Mucosa of stomach (tissue), 1 donor: ENCODE data around the gene FGF14.
"Not testable (repeated sequence)": the region's sequence is repeated elsewhere in the genome, so short reads cannot be mapped to it uniquely, and the experiment has no call there.

ENCODE experiments used
- H3K27me3 ChIP-seq: one replicate; pipeline ENCODE4 v1.7.0; 2013; ENCODE audit warnings: mild to moderate bottlenecking, low read length; ENCODE audit not compliant: control insufficient read depth, insufficient read depth
- H3K36me3 ChIP-seq: one replicate; pipeline ENCODE4 v1.7.0; 2013; ENCODE audit warnings: low read length; ENCODE audit not compliant: control insufficient read depth, insufficient read depth
- H3K4me1 ChIP-seq: one replicate; pipeline ENCODE4 v1.7.0; 2013; ENCODE audit warnings: mild to moderate bottlenecking, low read length; ENCODE audit not compliant: control insufficient read depth, insufficient read depth
- H3K4me3 ChIP-seq: one replicate; pipeline ENCODE4 v1.7.0; 2013; ENCODE audit warnings: low read length
- H3K9ac ChIP-seq: one replicate; pipeline ENCODE4 v1.7.0; 2013; ENCODE audit warnings: mild to moderate bottlenecking, low read length, moderate library complexity
- H3K9me3 ChIP-seq: one replicate; pipeline ENCODE4 v1.7.0; 2013; ENCODE audit warnings: mild to moderate bottlenecking, low read length, moderate library complexity; ENCODE audit not compliant: control insufficient read depth
- donor health status: Pancreatic carcinoma.

Gene FGF14

GRCh38 chr13:102038787-102039186, 363.1 kb downstream of the FGF14 start:
- H3K27me3 ChIP-seq, result no peaks in the 10 kb centered on the region
- no peaks in the 10 kb centered on the region for H3K36me3 ChIP-seq
- no peak overlapping the region for H3K4me3 ChIP-seq
- no peak overlapping the region for H3K9ac ChIP-seq
- H3K4me1 ChIP-seq, result no peaks in the 10 kb centered on the region
- H3K9me3 ChIP-seq, result no peaks in the 10 kb centered on the region

GRCh38 chr13:102035969-102036368, 365.9 kb downstream of the FGF14 start:
- H3K4me3 ChIP-seq, result no peak overlapping the region
- no peaks in the 10 kb centered on the region for H3K4me1 ChIP-seq
- no peaks in the 10 kb centered on the region for H3K9me3 ChIP-seq
- no peaks in the 10 kb centered on the region for H3K27me3 ChIP-seq
- no peak overlapping the region for H3K9ac ChIP-seq
- no peaks in the 10 kb centered on the region for H3K36me3 ChIP-seq

GRCh38 chr13:102033857-102034331, 368.0 kb downstream of the FGF14 start:
- H3K27me3 ChIP-seq, result no peaks in the 10 kb centered on the region

GRCh38 chr13:102033386-102033785, 368.5 kb downstream of the FGF14 start:
- no peak overlapping the region for H3K9ac ChIP-seq
- no peaks in the 10 kb centered on the region for H3K4me1 ChIP-seq
- H3K4me3 ChIP-seq, result no peak overlapping the region
- no peaks in the 10 kb centered on the region for H3K27me3 ChIP-seq
- no peaks in the 10 kb centered on the region for H3K36me3 ChIP-seq
- H3K9me3 ChIP-seq, result no peaks in the 10 kb centered on the region

More at GRCh38 chr13:102033857-102034331, 368.0 kb downstream of the FGF14 start:
- Histone ChIP-seq H3K4me1 (no peaks in the 10 kb centered on the region), H3K36me3 (no peaks in the 10 kb centered on the region), H3K9me3 (no peaks in the 10 kb centered on the region), H3K4me3 (no peak overlapping the region), H3K9ac (no peak overlapping the region)

- Histone ChIP-seq H3K9me3 (no peaks in the 10 kb centered on the region), H3K4me1 (no peaks in the 10 kb centered on the region), H3K27me3 (no peaks in the 10 kb centered on the region), H3K36me3 (no peaks in the 10 kb centered on the region), H3K4me3 (no peak overlapping the region), H3K9ac (no peak overlapping the region)
Measured at GRCh38 chr13:102028868-102029267, 373.0 kb downstream of the FGF14 start.

GRCh38 chr13:102028206-102028605, 373.6 kb downstream of the FGF14 start:
- H3K9ac ChIP-seq, result no peak overlapping the region
- no peaks in the 10 kb centered on the region for H3K4me1 ChIP-seq
- H3K27me3 ChIP-seq, result no peaks in the 10 kb centered on the region
- H3K9me3 ChIP-seq, result no peaks in the 10 kb centered on the region
- H3K36me3 ChIP-seq, result no peaks in the 10 kb centered on the region
- no peak overlapping the region for H3K4me3 ChIP-seq

- Histone ChIP-seq H3K4me3 (no peak overlapping the region), H3K36me3 (no peaks in the 10 kb centered on the region), H3K4me1 (no peaks in the 10 kb centered on the region), H3K27me3 (no peaks in the 10 kb centered on the region), H3K9me3 (no peaks in the 10 kb centered on the region), H3K9ac (no peak overlapping the region)
Measured at GRCh38 chr13:102021777-102022176, 380.1 kb downstream of the FGF14 start.

GRCh38 chr13:102020611-102021216, 381.1 kb downstream of the FGF14 start:
- Histone ChIP-seq H3K4me3 (no peak overlapping the region), H3K9ac (no peak overlapping the region), H3K4me1 (no peaks in the 10 kb centered on the region), H3K9me3 (no peaks in the 10 kb centered on the region), H3K36me3 (no peaks in the 10 kb centered on the region), H3K27me3 (no peaks in the 10 kb centered on the region)

GRCh38 chr13:102018716-102019115, 383.1 kb downstream of the FGF14 start:
- Histone ChIP-seq H3K4me1 (no peaks in the 10 kb centered on the region), H3K36me3 (no peaks in the 10 kb centered on the region), H3K27me3 (no peaks in the 10 kb centered on the region), H3K9ac (no peak overlapping the region), H3K9me3 (no peaks in the 10 kb centered on the region), H3K4me3 (no peak overlapping the region)

GRCh38 chr13:102017248-102017647, 384.6 kb downstream of the FGF14 start:
- H3K4me1 ChIP-seq, result no peaks in the 10 kb centered on the region
- H3K4me3 ChIP-seq, result no peak overlapping the region
- H3K36me3 ChIP-seq, result no peaks in the 10 kb centered on the region
- H3K9me3 ChIP-seq, result no peaks in the 10 kb centered on the region
- H3K9ac ChIP-seq, result no peak overlapping the region
- no peaks in the 10 kb centered on the region for H3K27me3 ChIP-seq

- Histone ChIP-seq H3K9me3 (no peaks in the 10 kb centered on the region), H3K27me3 (no peaks in the 10 kb centered on the region), H3K9ac (no peak overlapping the region), H3K4me1 (no peaks in the 10 kb centered on the region), H3K36me3 (no peaks in the 10 kb centered on the region), H3K4me3 (no peak overlapping the region)
Measured at GRCh38 chr13:102012299-102013293, 389.3 kb downstream of the FGF14 start.

- H3K4me1 ChIP-seq, H3K9ac ChIP-seq, H3K27me3 ChIP-seq, H3K4me3 ChIP-seq, H3K36me3 ChIP-seq, H3K9me3 ChIP-seq: not testable (repeated sequence)
Measured at GRCh38 chr13:102011455-102011854, 390.4 kb downstream of the FGF14 start.
